ENCODE results near the gene EGLN1.

Gene EGLN1

DNA sequence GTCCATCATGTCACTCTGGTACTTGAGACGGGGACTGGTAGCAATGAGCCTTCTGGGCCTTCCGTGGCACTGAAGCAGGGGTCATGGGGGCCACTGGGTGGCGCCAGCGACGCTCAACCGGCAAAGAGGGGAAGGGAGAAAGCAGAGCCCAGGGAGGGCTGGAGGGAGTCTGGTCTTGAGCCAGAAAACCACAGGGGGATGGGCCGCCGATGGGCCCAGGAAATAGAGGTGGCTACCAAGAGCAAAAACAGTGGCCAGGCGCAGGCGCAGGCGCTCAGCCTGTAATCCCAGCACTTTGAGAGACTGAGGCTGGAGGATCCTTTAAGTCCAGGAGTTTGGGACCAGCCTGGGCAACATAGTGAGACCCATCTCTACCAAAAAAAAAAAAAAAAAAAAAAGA lies 106.2 kb downstream of the EGLN1 start (continued):
- TF ChIP-seq KLF16 (tag by site-specific recombination; IDR thresholded peaks at IDR 0.05) (no peak), SALL2 (tag by site-specific recombination; IDR thresholded peaks at IDR 0.05; ENCODE audit: borderline replicate concordance) (no peak), ZNF571 (tag by site-specific recombination; IDR thresholded peaks at IDR 0.05) (no peak), ZFP69B (tag by site-specific recombination; IDR thresholded peaks at IDR 0.05) (0 out of 2 replicates have a peak, but pooled peaks have one; percentile 33), ZXDB (tag by site-specific recombination; IDR thresholded peaks at IDR 0.05) (peak; percentile 47; the same call in 1 of the 2 replicates), ZNF585B (tag by site-specific recombination; IDR thresholded peaks at IDR 0.05) (no peak), ZNF404 (tag by site-specific recombination; IDR thresholded peaks at IDR 0.05) (no peak), HOXC10 (CRISPR knock-in tag; IDR thresholded peaks at IDR 0.05) (no peak), ZNF2 (tag by site-specific recombination; IDR thresholded peaks at IDR 0.05) (peak; percentile 67; the same call in 1 of the 2 replicates), ZNF768 (tag by site-specific recombination; IDR thresholded peaks at IDR 0.05) (no peak), ZEB2 (tag by site-specific recombination; IDR thresholded peaks at IDR 0.05) (no peak), ZIC2 (tag by site-specific recombination; IDR thresholded peaks at IDR 0.05) (peak; percentile 53), ZNF248 (tag by site-specific recombination; IDR thresholded peaks at IDR 0.05) (no peak), ZNF341 (tag by site-specific recombination; IDR thresholded peaks at IDR 0.05; ENCODE audit: low read depth) (no peak), ZNF843 (tag by site-specific recombination; IDR thresholded peaks at IDR 0.05) (0 out of 2 replicates have a peak, but pooled peaks have one; percentile 34), ZNF777 (tag by site-specific recombination; IDR thresholded peaks at IDR 0.05; ENCODE audit: borderline replicate concordance) (no peak), ZNF544 (tag by site-specific recombination; IDR thresholded peaks at IDR 0.05) (no peak), ZFP3 (tag by site-specific recombination; IDR thresholded peaks at IDR 0.05; ENCODE audit: low read depth) (no peak), ZBTB17 (tag by site-specific recombination; IDR thresholded peaks at IDR 0.05) (no peak), ZNF157 (tag by site-specific recombination; IDR thresholded peaks at IDR 0.05) (no peak), ZNF140 (tag by site-specific recombination; IDR thresholded peaks at IDR 0.05) (no peak), ZNF76 (tag by site-specific recombination; IDR thresholded peaks at IDR 0.05; ENCODE audit: borderline replicate concordance, low read depth) (peak; percentile 45; the same call in 1 of the 2 replicates), ZNF529 (tag by site-specific recombination; IDR thresholded peaks at IDR 0.05; ENCODE audit: insufficient replicate concordance) (no peak), ZNF776 (tag by site-specific recombination; IDR thresholded peaks at IDR 0.05; ENCODE audit: borderline replicate concordance) (peak; percentile 18; the same call in 1 of the 2 replicates), ZNF416 (tag by site-specific recombination; IDR thresholded peaks at IDR 0.05) (no peak), GLI4 (tag by site-specific recombination; IDR thresholded peaks at IDR 0.05) (0 out of 2 replicates have a peak, but pooled peaks have one; percentile 14), ZNF654 (tag by site-specific recombination; IDR thresholded peaks at IDR 0.05; ENCODE audit: low read depth) (peak; percentile 63; the same call in 1 of the 2 replicates), HOXA7 (CRISPR knock-in tag; IDR thresholded peaks at IDR 0.05; ENCODE audit: borderline replicate concordance) (no peak), ZNF830 (tag by site-specific recombination; IDR thresholded peaks at IDR 0.05; ENCODE audit: low read depth) (no peak)
- TF ChIP-seq, protein P1, sequence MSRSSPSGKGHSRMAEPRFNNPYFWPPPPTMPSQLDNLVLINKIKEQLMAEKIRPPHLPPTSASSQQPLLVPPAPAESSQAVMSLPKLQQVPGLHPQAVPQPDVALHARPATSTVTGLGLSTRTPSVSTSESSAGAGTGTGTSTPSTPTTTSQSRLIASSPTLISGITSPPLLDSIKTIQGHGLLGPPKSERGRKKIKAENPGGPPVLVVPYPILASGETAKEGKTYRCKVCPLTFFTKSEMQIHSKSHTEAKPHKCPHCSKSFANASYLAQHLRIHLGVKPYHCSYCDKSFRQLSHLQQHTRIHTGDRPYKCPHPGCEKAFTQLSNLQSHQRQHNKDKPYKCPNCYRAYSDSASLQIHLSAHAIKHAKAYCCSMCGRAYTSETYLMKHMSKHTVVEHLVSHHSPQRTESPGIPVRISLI (tag by site-specific recombination; IDR thresholded peaks at IDR 0.05): 0 out of 2 replicates have a peak, but pooled peaks have one; percentile 40
- TF ChIP-seq, protein P2, sequence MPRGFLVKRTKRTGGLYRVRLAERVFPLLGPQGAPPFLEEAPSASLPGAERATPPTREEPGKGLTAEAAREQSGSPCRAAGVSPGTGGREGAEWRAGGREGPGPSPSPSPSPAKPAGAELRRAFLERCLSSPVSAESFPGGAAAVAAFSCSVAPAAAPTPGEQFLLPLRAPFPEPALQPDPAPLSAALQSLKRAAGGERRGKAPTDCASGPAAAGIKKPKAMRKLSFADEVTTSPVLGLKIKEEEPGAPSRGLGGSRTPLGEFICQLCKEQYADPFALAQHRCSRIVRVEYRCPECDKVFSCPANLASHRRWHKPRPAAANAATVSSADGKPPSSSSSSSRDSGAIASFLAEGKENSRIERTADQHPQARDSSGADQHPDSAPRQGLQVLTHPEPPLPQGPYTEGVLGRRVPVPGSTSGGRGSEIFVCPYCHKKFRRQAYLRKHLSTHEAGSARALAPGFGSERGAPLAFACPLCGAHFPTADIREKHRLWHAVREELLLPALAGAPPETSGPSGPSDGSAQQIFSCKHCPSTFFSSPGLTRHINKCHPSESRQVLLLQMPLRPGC (tag by site-specific recombination; IDR thresholded peaks at IDR 0.05): no peak
- TF ChIP-seq, protein P3, sequence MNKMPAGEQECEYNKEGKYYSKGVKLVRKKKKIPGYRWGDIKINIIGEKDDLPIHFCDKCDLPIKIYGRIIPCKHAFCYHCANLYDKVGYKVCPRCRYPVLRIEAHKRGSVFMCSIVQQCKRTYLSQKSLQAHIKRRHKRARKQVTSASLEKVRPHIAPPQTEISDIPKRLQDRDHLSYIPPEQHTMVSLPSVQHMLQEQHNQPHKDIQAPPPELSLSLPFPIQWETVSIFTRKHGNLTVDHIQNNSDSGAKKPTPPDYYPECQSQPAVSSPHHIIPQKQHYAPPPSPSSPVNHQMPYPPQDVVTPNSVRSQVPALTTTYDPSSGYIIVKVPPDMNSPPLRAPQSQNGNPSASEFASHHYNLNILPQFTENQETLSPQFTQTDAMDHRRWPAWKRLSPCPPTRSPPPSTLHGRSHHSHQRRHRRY (tag by site-specific recombination; IDR thresholded peaks at IDR 0.05): no peak
- TF ChIP-seq, protein P4, sequence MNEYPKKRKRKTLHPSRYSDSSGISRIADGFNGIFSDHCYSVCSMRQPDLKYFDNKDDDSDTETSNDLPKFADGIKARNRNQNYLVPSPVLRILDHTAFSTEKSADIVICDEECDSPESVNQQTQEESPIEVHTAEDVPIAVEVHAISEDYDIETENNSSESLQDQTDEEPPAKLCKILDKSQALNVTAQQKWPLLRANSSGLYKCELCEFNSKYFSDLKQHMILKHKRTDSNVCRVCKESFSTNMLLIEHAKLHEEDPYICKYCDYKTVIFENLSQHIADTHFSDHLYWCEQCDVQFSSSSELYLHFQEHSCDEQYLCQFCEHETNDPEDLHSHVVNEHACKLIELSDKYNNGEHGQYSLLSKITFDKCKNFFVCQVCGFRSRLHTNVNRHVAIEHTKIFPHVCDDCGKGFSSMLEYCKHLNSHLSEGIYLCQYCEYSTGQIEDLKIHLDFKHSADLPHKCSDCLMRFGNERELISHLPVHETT (tag by site-specific recombination; IDR thresholded peaks at IDR 0.05): no peak
- TF ChIP-seq, protein P5, sequence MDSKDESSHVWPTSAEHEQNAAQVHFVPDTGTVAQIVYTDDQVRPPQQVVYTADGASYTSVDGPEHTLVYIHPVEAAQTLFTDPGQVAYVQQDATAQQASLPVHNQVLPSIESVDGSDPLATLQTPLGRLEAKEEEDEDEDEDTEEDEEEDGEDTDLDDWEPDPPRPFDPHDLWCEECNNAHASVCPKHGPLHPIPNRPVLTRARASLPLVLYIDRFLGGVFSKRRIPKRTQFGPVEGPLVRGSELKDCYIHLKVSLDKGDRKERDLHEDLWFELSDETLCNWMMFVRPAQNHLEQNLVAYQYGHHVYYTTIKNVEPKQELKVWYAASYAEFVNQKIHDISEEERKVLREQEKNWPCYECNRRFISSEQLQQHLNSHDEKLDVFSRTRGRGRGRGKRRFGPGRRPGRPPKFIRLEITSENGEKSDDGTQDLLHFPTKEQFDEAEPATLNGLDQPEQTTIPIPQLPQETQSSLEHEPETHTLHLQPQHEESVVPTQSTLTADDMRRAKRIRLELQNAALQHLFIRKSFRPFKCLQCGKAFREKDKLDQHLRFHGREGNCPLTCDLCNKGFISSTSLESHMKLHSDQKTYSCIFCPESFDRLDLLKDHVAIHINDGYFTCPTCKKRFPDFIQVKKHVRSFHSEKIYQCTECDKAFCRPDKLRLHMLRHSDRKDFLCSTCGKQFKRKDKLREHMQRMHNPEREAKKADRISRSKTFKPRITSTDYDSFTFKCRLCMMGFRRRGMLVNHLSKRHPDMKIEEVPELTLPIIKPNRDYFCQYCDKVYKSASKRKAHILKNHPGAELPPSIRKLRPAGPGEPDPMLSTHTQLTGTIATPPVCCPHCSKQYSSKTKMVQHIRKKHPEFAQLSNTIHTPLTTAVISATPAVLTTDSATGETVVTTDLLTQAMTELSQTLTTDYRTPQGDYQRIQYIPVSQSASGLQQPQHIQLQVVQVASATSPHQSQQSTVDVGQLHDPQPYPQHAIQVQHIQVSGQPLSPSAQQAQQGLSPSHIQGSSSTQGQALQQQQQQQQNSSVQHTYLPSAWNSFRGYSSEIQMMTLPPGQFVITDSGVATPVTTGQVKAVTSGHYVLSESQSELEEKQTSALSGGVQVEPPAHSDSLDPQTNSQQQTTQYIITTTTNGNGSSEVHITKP (tag by site-specific recombination; IDR thresholded peaks at IDR 0.05): peak; percentile 48
